ENCODE measurements around the gene CHRM2.

CHRM2 gene

DNA sequence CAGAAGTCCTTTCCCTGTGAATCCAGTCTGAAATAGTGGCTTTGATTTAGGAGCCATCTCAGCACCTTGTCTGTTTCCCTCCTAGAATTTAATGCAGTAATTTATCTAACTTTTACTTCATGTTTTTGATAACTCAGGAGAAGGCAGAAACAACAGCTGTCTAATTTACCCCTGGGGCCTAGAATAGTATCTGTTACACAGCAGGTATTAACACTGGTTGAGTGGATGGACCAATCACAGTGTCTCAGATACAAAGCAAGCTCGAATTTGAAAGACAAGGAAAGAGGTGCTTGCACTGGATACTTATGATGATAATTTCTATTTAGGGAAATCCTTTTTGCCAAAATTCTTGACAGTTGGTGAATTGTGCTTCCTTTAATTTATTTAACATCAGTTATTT lies 23.4 kb downstream of the CHRM2 start:
- no peak for DNase-seq (ENCODE audit: extremely low read depth in 1 of 2, low read depth in 1 of 2)

DNA sequence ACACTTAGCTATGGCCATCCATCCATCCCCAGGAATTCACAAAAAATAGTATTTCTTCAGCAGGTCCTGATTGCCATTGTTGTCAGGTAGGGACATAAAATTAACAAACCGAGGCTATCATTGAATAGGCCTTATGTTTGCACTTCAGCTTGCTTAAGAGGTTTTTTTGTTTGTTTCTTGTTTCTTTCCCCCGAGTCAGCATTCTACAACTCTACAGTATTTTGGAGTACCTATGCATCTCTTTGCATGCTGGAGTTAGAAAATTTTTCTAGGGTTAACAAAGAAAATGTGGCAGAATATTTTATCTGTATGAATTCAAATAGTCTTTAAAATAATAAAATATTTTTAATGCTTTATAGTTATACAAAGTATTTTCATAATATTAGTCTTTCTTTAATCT lies 26.3 kb downstream of the CHRM2 start:
- no peak for DNase-seq (ENCODE audit: extremely low read depth in 1 of 2, low read depth in 1 of 2)

DNA sequence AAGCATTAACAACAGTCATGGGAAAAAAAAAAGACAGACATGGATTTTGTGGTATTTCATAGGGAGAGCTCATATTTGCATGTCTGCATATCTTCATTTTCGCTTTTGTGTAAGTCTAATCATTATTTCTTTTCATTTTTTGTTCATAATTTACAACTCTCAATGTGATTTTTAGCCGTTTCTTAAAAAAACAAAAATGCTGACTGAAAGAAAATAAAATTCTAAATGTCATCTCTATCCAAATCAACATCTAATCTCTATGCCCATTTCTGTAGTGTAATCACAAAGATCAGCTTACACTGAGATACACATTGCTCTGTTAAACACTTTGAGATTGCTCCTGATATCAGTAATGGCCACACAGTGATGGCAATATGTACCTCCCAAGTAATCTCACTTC lies 29.2 kb downstream of the CHRM2 start:
- DNase-seq (ENCODE audit: extremely low read depth in 1 of 2, low read depth in 1 of 2), result no peak

DNA sequence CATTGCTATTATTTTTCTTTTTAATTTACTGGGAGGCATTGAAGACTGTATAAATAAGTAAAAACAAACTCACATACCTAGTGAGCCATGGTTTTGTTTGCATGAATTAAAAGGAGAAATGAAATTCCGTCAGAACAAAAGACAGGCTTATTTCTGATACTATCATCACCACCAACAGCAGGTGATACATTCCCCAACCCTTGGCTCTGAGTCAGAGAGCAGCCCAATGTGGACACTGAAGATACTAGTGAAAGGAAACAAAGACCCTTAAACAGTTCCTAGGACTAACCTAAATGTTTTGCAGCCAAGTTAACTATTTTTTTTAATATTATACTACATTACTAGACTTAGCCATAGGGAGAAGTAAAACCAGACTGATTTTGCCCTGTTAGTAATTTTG lies 31.6 kb downstream of the CHRM2 start:
- no peak for DNase-seq (ENCODE audit: extremely low read depth in 1 of 2, low read depth in 1 of 2)

DNA sequence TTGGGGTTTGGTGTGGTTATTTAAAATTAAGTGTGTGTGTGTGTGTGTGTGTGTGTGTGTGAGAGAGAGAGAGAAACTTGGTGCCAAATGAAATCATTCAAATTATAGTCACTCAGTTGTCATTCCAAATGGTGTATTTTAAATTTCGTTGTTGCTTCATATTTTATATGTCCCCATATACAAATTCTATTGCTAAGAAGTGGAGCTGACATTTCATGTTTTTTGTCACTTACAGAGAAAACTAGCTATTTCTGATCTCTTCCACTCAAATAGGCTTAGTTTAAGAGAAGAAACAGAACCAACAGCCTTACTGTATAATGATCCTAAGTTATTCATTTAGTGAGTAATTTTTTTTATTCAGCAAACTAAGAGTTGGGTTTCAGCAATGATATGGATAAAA lies 42.3 kb downstream of the CHRM2 start:
- no peak for DNase-seq (ENCODE audit: extremely low read depth in 1 of 2, low read depth in 1 of 2)

DNA sequence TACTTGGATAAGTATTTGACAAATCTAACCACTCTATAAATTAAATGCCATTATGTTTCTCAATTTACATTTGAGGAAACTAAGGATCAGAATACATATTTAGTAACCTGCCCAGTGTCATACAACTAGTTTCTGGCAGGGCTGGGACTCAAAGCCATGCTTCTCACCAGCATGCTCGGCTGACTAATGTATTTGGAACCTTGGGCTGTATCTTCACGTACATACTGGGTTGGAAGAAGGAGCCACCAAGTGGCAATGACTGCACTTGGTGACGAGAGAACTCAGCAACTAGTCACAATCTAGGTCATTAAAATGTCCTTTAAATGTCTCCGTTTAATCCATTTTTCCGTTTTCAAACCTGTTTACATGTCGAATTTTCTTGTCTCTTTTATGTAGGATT lies 42.9 kb downstream of the CHRM2 start:
- DNase-seq (ENCODE audit: extremely low read depth in 1 of 2, low read depth in 1 of 2), result no peak

DNA sequence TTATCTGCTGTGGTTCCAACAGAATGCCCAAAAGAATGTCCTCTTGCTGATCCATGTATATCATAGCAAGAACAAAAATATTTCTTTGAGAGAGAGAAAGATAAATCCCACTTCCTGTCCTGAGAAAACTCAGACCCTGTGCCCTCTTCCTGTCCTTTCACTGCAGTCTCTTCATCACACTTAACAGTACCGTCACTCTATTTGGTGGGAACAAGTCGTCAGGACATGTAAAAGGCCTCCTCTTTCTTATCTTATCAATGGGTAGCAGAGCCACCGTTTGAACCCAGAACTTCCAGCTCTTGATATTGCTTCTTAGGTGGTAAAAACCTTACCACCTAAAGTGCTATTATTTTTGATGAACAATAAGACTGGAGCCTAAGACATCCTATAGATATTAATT lies 43.9 kb downstream of the CHRM2 start:
- no peak for DNase-seq (ENCODE audit: extremely low read depth in 1 of 2, low read depth in 1 of 2)

DNA sequence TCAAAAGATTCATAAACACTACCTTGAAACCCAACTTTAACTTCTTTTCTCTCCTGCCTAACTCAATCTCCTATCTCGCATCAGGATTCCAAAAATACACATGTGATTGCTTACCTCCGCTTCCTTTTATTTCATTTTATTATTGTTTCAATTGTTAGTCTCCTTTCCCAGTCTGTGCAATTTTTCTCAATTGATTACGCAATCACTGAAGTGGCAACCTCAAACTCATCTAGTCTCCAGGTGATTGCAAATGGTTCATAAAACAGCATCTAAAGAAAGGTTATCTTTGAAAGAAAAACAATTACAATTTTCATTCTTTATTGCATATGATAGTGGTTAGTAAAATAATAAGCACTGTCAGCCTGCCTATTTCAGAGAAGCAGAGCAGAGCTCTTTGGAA lies 45.6 kb downstream of the CHRM2 start:
- no peak for DNase-seq (ENCODE audit: extremely low read depth in 1 of 2, low read depth in 1 of 2)

DNA sequence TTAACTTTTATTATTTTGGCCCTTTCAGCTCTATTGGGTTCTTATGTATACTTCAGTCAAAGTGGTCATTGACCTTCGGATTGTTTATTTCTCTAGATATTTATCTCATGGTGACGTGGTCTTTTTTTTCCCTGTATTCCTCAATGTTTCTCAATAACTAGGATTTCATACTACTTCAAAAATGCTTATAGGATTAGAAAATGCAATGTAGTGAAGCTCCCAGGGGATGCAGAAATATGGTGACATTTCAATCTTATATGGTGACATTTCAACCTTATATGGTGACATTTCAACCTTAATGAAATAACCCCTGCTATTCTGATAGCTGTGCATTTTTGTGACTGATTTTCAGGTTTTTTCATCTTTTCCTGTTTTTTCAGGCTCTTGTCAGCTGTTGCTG lies 51.4 kb downstream of the CHRM2 start:
- no peak for DNase-seq (ENCODE audit: extremely low read depth in 1 of 2, low read depth in 1 of 2)

DNA sequence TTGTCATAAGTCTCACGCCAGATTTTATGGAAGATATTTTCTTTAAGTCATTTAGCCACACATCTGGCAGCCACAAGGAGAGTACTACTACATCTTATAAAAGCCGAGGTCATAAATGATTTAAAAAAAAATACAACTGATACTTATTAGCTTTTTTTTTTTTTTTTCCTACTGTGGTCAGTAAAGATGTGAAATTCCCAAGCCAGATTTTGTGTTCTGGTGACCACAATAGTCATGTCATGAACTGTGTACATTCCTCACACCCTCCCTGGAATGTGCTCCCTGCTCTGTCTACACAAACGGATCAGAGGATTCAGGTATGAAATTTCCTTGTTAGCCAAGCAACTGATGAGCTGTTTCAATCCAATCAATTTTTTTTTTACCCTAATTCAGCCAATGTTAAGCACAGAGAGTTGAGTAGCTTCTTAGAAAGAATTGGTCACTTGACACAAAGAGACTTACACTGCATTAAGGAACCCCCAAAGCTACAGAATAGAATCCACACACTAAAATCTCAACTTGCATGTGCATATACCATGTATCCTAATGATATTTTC lies 54.7 kb downstream of the CHRM2 start:
- no peak for DNase-seq (ENCODE audit: extremely low read depth in 1 of 2, low read depth in 1 of 2)

DNA sequence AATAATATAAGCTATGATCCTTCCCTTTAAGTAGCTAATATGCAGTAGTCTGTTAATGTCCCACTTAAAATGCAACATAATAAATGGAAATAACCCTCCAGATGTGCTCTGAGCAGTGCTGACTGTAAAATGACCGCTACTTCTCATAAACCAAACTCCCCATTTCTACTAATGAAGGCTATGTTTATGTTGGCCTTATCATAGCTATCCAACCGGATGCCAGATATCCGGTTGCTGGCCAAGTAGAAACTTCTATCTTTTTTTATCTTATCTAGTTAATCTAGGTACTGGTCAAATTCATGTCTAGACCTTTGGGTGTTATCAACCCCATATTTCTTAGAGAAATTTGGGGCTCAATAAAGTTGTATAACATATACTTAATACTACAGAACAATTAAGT lies 56.6 kb downstream of the CHRM2 start:
- no peak for DNase-seq (ENCODE audit: extremely low read depth in 1 of 2, low read depth in 1 of 2)

DNA sequence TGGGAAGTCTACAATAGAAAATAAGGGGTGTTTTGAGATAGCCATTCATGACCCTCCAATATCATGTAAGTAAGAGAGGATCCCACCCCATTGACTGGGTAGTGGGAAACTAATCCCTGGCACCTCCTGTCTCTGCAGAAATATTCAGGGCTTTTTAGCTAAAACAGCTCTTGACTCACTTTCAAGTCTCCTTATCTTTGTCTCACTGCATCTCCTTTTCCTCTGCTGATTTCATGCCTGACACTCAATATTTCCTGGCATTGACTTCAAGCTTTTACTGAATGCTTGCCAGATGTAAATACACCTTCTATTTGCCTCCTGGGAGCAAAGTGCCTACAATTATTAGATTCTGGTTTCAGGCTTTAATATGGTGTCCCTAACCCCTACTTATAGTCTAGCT lies 57.1 kb downstream of the CHRM2 start:
- no peak for DNase-seq (ENCODE audit: extremely low read depth in 1 of 2, low read depth in 1 of 2)

DNA sequence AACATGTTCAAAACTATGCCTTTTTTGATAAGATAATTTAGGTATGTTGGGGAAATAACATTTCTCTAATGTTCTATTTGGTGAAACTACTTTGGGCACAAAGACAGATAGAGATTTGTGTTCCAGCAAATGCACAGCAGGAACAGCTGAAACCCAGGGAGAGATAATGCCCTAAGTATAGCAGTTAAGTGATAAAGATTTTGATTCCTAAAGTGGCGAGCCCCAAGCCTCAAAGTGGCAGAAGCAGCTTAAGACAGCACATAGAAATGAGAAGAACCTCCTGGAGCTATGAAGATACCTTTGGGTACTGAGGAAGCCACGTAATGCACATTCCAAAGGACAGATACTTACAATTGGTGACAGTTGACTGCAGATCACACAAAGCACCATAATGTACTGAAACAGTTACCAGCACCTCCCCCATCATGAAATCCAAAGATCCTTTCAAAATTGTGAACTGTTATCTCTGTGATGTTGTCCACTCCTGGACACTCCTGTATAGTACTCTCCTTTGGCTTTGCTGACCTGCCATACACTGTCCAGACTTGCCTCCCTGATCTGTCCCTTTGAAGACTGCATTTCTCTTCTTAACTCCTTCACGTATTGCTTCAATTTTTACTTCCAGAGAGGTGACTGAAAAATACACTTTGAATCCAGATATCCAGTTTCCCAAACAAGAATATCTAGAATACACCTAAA lies 62.9 kb downstream of the CHRM2 start:
- DNase-seq (ENCODE audit: extremely low read depth in 1 of 2, low read depth in 1 of 2), result no peak

DNA sequence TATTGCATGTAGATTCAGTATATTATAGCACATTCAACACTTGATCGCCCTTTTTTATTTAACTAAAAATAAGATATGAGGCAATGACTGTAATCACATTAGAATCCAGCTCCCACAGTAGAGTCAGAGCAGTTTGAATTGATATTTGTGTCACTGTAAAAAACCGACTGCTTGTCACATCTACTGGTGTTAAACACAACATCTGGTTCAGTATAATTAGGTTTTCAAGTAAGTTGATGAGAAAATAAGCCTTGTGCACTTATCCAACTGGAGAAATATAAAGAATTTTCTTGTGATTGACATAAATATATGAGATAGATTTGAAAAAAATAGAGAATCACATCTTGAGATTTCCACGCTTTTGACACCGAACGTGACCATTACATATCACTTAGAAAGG lies 69.0 kb downstream of the CHRM2 start:
- no peak for DNase-seq (ENCODE audit: extremely low read depth in 1 of 2, low read depth in 1 of 2)

DNA sequence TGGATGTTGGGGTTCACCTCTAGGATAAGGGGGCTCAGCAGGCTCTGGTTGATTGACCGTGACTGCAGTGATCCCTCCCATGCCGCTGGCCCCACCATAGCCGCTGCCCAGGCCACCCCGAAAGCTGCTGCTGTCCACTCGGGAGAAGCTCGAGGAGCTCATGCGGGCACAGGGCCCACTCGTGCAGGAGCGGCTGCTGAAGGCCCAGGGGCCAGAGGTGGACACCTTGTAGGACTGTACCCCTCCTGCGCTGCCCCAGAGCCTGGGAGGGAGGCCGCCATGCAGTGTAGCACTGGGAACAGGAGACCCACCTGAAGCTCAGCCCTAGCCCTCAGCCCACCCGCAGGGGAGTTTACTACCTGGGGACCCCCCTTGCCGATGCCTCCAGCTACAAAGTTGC lies 70.0 kb downstream of the CHRM2 start:
- no peak for DNase-seq (ENCODE audit: extremely low read depth in 1 of 2, low read depth in 1 of 2)

DNA sequence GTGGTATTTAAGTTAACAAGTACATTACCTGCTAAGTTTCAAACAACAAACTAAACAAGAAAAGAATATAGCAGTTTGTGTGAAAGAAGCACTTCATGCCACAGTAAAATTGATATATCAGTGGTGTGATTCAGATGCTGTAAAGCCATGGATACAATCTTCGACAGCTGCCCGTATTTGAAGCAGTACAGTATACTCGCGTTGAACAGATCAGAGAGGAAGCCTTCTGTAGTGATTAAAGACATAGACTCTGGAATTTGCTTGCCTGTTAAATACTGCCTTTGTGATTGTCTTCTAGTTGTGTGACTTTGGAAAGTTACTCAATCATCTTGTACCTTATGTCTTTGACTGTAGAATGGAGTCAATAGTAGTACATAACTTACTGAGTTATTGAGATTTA lies 71.7 kb downstream of the CHRM2 start:
- no peak for DNase-seq (ENCODE audit: extremely low read depth in 1 of 2, low read depth in 1 of 2)

DNA sequence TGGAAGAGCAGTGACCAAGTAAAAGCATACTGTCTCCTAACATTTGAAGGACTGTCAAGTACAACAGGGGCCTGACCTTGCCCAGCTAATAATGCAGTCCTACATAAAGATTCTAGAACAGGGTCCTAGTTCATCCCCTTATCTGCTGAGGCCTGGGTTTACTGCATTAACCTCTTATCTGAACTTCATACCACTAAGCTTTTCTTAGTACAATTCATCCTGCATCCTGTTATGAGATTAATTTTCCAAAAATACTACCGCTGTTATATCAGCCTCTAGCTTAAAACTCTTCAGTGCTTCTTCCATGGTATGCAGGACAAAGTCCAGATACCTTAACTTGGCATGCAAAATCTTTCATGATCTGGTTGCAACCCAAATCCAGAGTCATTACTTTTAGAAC lies 72.5 kb downstream of the CHRM2 start:
- no peak for DNase-seq (ENCODE audit: extremely low read depth in 1 of 2, low read depth in 1 of 2)

DNA sequence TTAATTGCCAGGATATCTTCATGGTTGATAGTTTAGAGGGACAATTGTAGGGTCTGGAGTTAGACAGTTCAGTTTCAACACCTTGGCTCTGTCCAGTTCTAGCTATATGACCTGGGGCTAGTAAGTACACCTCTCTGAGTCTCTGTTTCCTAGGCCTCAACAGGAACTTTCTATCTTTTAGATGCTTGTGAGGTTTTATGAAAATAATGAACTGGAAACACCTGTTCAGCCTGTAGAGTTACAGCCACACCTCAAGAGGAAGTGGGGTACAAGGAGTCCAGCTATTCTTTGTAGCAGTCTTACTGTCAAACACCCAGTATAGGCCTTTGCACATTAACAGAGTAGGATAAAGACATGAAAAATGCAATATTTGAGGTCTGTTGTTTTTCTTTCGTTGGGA lies 73.4 kb downstream of the CHRM2 start:
- DNase-seq (ENCODE audit: extremely low read depth in 1 of 2, low read depth in 1 of 2), result no peak

DNA sequence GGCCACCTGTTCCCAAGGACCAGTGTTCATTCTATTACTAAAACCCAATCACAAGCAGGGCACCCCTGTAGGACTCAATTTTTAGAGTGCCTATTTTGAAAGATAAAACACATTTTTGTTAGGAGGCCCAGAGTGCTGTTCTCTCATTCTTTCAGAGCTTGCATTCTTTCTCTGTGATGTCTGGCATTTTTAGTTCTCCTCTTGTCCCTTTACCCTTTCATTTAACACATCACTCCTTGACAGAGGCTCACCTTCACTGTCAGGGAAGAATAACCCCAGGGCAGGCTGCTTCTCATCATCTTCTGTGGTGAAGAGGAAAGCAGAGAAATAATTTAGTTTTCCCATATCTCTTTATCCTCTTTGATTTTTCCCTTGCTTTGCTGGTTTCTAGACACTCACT lies 73.9 kb downstream of the CHRM2 start:
- DNase-seq (ENCODE audit: extremely low read depth in 1 of 2, low read depth in 1 of 2), result no peak

DNA sequence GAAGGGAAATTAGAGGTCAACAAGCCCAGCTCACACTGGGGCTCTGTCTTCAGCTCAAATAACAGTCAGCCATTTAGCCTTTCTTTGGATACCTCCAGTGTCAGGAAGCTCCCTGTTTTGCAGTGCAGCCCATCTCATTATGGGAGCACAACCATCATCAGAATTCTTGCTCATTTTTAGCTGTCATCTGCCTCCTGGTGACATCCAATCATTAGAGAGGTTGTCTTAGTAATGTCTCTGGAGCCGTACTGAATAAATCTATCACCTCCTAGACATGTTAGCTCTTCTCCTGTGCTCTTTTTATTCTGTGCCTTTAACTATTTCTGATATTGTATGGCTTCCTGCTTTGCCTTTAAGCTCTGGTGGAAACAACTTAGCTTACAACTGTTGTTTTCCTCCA lies 74.5 kb downstream of the CHRM2 start:
- no peak for DNase-seq (ENCODE audit: extremely low read depth in 1 of 2, low read depth in 1 of 2)

DNA sequence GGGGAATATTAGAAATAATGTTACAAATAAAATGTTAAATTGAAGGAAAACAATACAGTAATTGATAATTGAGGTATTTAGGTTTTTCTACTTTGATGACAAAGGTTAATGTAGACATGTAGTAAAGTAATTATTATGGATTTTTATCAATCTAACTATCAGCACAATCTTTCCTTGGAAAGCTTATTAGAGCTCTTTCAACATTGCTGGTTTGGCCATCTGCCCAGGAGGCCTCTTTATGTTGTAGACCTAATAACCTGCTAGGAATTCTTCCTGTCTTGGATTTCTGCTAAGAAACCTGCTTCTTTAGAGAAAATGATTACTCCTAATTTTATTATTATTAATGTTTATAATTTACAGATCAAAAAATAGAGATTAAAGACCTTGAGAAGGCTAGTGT lies 78.9 kb downstream of the CHRM2 start:
- no peak for DNase-seq (ENCODE audit: extremely low read depth in 1 of 2, low read depth in 1 of 2)

DNA sequence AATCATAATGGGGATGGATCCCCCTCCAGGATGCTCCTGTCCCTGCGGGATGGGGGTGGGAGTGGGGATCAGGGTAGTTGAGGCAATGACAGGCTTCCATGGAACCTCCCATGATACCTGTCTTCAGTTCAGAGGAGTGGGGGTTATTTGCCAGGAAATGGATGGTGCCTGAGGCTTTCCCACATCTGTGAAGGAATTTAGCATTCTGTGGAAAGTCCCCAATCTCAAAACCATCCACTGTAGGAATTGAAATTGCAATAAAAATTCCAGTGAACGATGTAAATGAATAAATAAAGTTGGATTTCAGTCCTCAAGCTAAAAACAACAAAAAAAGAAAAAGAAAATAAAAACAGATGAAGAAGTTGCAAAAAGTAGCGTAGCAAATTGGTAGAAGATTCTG lies 81.9 kb downstream of the CHRM2 start:
- no peak for DNase-seq (ENCODE audit: extremely low read depth in 1 of 2, low read depth in 1 of 2)

DNA sequence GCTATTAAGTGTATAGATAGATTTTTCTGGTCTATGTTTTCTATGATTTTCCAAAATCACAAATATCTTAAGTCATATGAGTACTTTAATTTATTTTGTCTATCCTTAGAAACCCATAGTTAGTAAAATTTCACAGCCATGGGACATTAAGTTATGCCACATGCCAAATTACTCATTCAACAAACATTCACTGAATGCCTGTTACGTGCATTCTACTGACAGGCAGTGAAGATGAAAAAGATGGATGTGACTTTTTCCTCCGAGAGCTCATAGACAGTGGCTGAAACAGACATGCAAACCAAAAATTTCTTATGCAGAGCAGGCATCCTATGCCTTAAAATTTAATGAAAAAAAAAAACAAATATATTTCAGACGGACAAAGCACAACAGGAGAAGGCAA lies 84.9 kb downstream of the CHRM2 start:
- no peak for DNase-seq (ENCODE audit: extremely low read depth in 1 of 2, low read depth in 1 of 2)

Measured in stimulated activated CD8-positive, alpha-beta memory T cell treated with anti-CD3 and anti-CD28 coated beads, Interleukin-7, amount 100 ng/mL, for 48 hours (primary cell).